Activated naive CD4-positive, alpha-beta T cell treated with anti-CD3 and anti-CD28 coated beads, Interleukin-2, amount 10 ng/mL, durations not matched to agents 7 days and 5 days (primary cell): ENCODE data around the gene B2M.

Experiments
- CTCF ChIA-PET: fragments of 350-600 bp; sonication (Branson Sonifier 250); formaldehyde crosslinking; loops from one replicate; lab custom pipeline; 2021; ENCODE audit warnings: antibody characterized with exemption; lab: Charles Lee
- DNase-seq: peaks from one replicate; pipeline ENCODE4 v3.0.0-alpha.2; 2020
- H3K27ac Mint-ChIP-seq: one replicate; pipeline ENCODE4 v1.8.0; 2021; ENCODE audit warnings: mild to moderate bottlenecking, moderate library complexity, mixed read lengths
- H3K27me3 Mint-ChIP-seq: one replicate; pipeline ENCODE4 v1.8.0; 2021; ENCODE audit warnings: mild to moderate bottlenecking, mixed read lengths
- H3K36me3 Mint-ChIP-seq: one replicate; pipeline ENCODE4 v1.8.0; 2021; ENCODE audit warnings: mixed read lengths
- H3K4me1 Mint-ChIP-seq: one replicate; pipeline ENCODE4 v1.8.0; 2021; ENCODE audit warnings: mixed read lengths
- H3K4me3 Mint-ChIP-seq: one replicate; pipeline ENCODE4 v1.8.0; 2021; ENCODE audit warnings: mild to moderate bottlenecking, moderate library complexity, mixed read lengths
- H3K9me3 Mint-ChIP-seq: one replicate; pipeline ENCODE4 v1.8.0; 2021; ENCODE audit warnings: mixed read lengths

B2M gene

DNA sequence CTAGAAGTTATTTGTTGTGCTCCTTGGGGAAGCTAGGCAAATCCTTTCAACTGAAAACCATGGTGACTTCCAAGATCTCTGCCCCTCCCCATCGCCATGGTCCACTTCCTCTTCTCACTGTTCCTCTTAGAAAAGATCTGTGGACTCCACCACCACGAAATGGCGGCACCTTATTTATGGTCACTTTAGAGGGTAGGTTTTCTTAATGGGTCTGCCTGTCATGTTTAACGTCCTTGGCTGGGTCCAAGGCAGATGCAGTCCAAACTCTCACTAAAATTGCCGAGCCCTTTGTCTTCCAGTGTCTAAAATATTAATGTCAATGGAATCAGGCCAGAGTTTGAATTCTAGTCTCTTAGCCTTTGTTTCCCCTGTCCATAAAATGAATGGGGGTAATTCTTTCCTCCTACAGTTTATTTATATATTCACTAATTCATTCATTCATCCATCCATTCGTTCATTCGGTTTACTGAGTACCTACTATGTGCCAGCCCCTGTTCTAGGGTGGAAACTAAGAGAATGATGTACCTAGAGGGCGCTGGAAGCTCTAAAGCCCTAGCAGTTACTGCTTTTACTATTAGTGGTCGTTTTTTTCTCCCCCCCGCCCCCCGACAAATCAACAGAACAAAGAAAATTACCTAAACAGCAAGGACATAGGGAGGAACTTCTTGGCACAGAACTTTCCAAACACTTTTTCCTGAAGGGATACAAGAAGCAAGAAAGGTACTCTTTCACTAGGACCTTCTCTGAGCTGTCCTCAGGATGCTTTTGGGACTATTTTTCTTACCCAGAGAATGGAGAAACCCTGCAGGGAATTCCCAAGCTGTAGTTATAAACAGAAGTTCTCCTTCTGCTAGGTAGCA is 851 bp upstream of the B2M start:
- Mint-ChIP-seq H3K4me1 (peaks cover 36% of the 10 kb centered on the region), H3K4me3 (peak overlapping the region; percentile 99), H3K27ac (peak overlapping the region; percentile 100), H3K9me3 (peaks cover 2% of the 10 kb centered on the region), H3K27me3 (peaks cover 18% of the 10 kb centered on the region), H3K36me3 (peaks cover 68% of the 10 kb centered on the region)
- peak; percentile 61 for DNase-seq
- CTCF ChIA-PET = interaction anchor here (0.6 to 13.2 kb wide), 14 partner anchors 9 to 406 kb away, joined by 3 to 282 read pairs (median 4); partner anchors contain the start of genes SPG11 and TRIM69

DNA sequence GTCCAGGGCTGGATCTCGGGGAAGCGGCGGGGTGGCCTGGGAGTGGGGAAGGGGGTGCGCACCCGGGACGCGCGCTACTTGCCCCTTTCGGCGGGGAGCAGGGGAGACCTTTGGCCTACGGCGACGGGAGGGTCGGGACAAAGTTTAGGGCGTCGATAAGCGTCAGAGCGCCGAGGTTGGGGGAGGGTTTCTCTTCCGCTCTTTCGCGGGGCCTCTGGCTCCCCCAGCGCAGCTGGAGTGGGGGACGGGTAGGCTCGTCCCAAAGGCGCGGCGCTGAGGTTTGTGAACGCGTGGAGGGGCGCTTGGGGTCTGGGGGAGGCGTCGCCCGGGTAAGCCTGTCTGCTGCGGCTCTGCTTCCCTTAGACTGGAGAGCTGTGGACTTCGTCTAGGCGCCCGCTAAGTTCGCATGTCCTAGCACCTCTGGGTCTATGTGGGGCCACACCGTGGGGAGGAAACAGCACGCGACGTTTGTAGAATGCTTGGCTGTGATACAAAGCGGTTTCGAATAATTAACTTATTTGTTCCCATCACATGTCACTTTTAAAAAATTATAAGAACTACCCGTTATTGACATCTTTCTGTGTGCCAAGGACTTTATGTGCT is 527 bp downstream of the B2M start:
- Mint-ChIP-seq H3K36me3 (peaks cover 76% of the 10 kb centered on the region), H3K27ac (peak overlapping the region; percentile 100), H3K4me1 (peaks cover 50% of the 10 kb centered on the region), H3K27me3 (peaks cover 18% of the 10 kb centered on the region), H3K9me3 (no peaks in the 10 kb centered on the region), H3K4me3 (peak overlapping the region; percentile 99)
- CTCF ChIA-PET = interaction anchor here (0.5 to 13.2 kb wide), 8 partner anchors 10 to 73 kb away, joined by 3 to 282 read pairs (median 6); partner anchors contain the start of genes SPG11 and TRIM69
- peak; percentile 76 for DNase-seq

DNA sequence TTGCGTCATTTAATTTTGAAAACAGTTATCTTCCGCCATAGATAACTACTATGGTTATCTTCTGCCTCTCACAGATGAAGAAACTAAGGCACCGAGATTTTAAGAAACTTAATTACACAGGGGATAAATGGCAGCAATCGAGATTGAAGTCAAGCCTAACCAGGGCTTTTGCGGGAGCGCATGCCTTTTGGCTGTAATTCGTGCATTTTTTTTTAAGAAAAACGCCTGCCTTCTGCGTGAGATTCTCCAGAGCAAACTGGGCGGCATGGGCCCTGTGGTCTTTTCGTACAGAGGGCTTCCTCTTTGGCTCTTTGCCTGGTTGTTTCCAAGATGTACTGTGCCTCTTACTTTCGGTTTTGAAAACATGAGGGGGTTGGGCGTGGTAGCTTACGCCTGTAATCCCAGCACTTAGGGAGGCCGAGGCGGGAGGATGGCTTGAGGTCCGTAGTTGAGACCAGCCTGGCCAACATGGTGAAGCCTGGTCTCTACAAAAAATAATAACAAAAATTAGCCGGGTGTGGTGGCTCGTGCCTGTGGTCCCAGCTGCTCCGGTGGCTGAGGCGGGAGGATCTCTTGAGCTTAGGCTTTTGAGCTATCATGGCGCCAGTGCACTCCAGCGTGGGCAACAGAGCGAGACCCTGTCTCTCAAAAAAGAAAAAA is 1.2 kb downstream of the B2M start:
- CTCF ChIA-PET = interaction anchor here (1.2 to 13.2 kb wide), 4 partner anchors 19 to 47 kb away, joined by 4 to 282 read pairs (median 96); partner anchors contain the start of genes SPG11 and TRIM69
- Mint-ChIP-seq H3K36me3 (peaks cover 77% of the 10 kb centered on the region), H3K4me3 (peak overlapping the region; percentile 99), H3K27me3 (peaks cover 18% of the 10 kb centered on the region), H3K4me1 (peaks cover 52% of the 10 kb centered on the region), H3K27ac (peak overlapping the region; percentile 100), H3K9me3 (no peaks in the 10 kb centered on the region)
- peak; percentile 84 for DNase-seq

DNA sequence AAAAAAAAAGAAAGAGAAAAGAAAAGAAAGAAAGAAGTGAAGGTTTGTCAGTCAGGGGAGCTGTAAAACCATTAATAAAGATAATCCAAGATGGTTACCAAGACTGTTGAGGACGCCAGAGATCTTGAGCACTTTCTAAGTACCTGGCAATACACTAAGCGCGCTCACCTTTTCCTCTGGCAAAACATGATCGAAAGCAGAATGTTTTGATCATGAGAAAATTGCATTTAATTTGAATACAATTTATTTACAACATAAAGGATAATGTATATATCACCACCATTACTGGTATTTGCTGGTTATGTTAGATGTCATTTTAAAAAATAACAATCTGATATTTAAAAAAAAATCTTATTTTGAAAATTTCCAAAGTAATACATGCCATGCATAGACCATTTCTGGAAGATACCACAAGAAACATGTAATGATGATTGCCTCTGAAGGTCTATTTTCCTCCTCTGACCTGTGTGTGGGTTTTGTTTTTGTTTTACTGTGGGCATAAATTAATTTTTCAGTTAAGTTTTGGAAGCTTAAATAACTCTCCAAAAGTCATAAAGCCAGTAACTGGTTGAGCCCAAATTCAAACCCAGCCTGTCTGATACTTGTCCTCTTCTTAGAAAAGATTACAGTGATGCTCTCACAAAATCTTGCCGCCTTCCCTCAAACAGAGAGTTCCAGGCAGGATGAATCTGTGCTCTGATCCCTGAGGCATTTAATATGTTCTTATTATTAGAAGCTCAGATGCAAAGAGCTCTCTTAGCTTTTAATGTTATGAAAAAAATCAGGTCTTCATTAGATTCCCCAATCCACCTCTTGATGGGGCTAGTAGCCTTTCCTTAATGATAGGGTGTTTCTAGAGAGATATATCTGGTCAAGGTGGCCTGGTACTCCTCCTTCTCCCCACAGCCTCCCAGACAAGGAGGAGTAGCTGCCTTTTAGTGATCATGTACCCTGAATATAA is 2.0 kb downstream of the B2M start:
- no peak for DNase-seq
- H3K36me3 Mint-ChIP-seq = peaks cover 82% of the 10 kb centered on the region
- peak overlapping the region; percentile 100 for H3K27ac Mint-ChIP-seq
- H3K4me1 Mint-ChIP-seq = peaks cover 58% of the 10 kb centered on the region
- peak overlapping the region; percentile 99 for H3K4me3 Mint-ChIP-seq
- H3K27me3 Mint-ChIP-seq = peaks cover 18% of the 10 kb centered on the region
- H3K9me3 Mint-ChIP-seq = no peaks in the 10 kb centered on the region
- CTCF ChIA-PET = interaction anchor here (1.2 to 13.2 kb wide), 3 partner anchors 18 to 48 kb away, joined by 4 to 282 read pairs (median 168); partner anchors contain the start of genes SPG11 and TRIM69

DNA sequence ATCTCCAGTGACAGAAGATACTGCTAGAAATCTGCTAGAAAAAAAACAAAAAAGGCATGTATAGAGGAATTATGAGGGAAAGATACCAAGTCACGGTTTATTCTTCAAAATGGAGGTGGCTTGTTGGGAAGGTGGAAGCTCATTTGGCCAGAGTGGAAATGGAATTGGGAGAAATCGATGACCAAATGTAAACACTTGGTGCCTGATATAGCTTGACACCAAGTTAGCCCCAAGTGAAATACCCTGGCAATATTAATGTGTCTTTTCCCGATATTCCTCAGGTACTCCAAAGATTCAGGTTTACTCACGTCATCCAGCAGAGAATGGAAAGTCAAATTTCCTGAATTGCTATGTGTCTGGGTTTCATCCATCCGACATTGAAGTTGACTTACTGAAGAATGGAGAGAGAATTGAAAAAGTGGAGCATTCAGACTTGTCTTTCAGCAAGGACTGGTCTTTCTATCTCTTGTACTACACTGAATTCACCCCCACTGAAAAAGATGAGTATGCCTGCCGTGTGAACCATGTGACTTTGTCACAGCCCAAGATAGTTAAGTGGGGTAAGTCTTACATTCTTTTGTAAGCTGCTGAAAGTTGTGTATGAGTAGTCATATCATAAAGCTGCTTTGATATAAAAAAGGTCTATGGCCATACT is 4.0 kb downstream of the B2M start:
- Mint-ChIP-seq H3K9me3 (no peaks in the 10 kb centered on the region), H3K27ac (peak overlapping the region; percentile 100), H3K27me3 (peaks cover 18% of the 10 kb centered on the region), H3K4me3 (peak overlapping the region; percentile 99), H3K4me1 (peaks cover 60% of the 10 kb centered on the region), H3K36me3 (peaks cover 83% of the 10 kb centered on the region)
- CTCF ChIA-PET = interaction anchor here (1.1 to 13.2 kb wide), 3 partner anchors 16 to 98 kb away, joined by 3 to 282 read pairs (median 168); partner anchors contain the start of genes SPG11 and TRIM69
- DNase-seq = no peak

DNA sequence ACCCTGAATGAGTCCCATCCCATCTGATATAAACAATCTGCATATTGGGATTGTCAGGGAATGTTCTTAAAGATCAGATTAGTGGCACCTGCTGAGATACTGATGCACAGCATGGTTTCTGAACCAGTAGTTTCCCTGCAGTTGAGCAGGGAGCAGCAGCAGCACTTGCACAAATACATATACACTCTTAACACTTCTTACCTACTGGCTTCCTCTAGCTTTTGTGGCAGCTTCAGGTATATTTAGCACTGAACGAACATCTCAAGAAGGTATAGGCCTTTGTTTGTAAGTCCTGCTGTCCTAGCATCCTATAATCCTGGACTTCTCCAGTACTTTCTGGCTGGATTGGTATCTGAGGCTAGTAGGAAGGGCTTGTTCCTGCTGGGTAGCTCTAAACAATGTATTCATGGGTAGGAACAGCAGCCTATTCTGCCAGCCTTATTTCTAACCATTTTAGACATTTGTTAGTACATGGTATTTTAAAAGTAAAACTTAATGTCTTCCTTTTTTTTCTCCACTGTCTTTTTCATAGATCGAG is 4.5 kb downstream of the B2M start:
- no peak for DNase-seq
- CTCF ChIA-PET = interaction anchor here (1.1 to 13.2 kb wide), 3 partner anchors 16 to 98 kb away, joined by 3 to 282 read pairs (median 168); partner anchors contain the start of genes SPG11 and TRIM69
- Mint-ChIP-seq H3K4me3 (peak overlapping the region; percentile 99), H3K9me3 (no peaks in the 10 kb centered on the region), H3K27me3 (peaks cover 18% of the 10 kb centered on the region), H3K36me3 (peaks cover 83% of the 10 kb centered on the region), H3K27ac (peak overlapping the region; percentile 100), H3K4me1 (peaks cover 63% of the 10 kb centered on the region)

DNA sequence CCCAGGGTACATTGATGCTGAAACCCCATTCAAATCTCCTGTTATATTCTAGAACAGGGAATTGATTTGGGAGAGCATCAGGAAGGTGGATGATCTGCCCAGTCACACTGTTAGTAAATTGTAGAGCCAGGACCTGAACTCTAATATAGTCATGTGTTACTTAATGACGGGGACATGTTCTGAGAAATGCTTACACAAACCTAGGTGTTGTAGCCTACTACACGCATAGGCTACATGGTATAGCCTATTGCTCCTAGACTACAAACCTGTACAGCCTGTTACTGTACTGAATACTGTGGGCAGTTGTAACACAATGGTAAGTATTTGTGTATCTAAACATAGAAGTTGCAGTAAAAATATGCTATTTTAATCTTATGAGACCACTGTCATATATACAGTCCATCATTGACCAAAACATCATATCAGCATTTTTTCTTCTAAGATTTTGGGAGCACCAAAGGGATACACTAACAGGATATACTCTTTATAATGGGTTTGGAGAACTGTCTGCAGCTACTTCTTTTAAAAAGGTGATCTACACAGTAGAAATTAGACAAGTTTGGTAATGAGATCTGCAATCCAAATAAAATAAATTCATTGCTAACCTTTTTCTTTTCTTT is 5.8 kb downstream of the B2M start:
- CTCF ChIA-PET = interaction anchor here (0.6 to 13.2 kb wide), 4 partner anchors 14 to 138 kb away, joined by 3 to 282 read pairs (median 86); partner anchors contain the start of genes SPG11 and TRIM69
- peak overlapping the region; percentile 100 for H3K27ac Mint-ChIP-seq
- H3K4me3 Mint-ChIP-seq = peak overlapping the region; percentile 99
- peaks cover 72% of the 10 kb centered on the region for H3K36me3 Mint-ChIP-seq
- H3K27me3 Mint-ChIP-seq = peaks cover 6% of the 10 kb centered on the region
- DNase-seq = no peak
- H3K4me1 Mint-ChIP-seq = peaks cover 75% of the 10 kb centered on the region
- H3K9me3 Mint-ChIP-seq = no peaks in the 10 kb centered on the region

DNA sequence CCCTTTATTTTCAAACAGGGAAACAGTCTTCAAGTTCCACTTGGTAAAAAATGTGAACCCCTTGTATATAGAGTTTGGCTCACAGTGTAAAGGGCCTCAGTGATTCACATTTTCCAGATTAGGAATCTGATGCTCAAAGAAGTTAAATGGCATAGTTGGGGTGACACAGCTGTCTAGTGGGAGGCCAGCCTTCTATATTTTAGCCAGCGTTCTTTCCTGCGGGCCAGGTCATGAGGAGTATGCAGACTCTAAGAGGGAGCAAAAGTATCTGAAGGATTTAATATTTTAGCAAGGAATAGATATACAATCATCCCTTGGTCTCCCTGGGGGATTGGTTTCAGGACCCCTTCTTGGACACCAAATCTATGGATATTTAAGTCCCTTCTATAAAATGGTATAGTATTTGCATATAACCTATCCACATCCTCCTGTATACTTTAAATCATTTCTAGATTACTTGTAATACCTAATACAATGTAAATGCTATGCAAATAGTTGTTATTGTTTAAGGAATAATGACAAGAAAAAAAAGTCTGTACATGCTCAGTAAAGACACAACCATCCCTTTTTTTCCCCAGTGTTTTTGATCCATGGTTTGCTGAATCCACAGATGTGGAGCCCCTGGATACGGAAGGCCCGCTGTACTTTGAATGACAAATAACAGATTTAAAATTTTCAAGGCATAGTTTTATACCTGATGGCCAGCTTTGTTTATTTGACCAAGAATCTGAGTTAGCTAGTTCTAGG is 7.0 kb downstream of the B2M start:
- Mint-ChIP-seq H3K27me3 (no peaks in the 10 kb centered on the region), H3K36me3 (peaks cover 61% of the 10 kb centered on the region), H3K4me3 (peak overlapping the region; percentile 99), H3K9me3 (no peaks in the 10 kb centered on the region), H3K4me1 (peaks cover 82% of the 10 kb centered on the region), H3K27ac (peak overlapping the region; percentile 97)
- no peak for DNase-seq
- CTCF ChIA-PET = interaction anchor here (5.1 to 13.2 kb wide), 2 partner anchors 13 to 54 kb away, joined by 47 to 282 read pairs; partner anchors contain the start of genes SPG11 and TRIM69

DNA sequence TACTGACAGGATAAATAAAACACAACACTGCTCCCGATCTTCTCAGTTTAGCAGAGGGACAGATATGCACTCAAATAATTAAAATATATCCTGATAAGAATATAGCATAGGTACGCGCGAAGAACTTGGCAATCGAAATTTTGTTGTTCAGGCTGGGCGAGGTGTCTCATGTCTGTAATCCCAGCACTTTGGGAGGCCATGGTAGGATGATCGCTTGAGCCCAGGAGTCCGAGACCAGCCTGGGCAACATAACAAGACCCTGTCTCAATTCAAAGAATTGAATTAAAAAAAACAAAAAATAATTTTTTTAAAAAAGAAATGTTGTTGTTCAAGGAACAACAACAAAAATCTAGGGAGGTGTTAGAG is 7.6 kb downstream of the B2M start:
- Mint-ChIP-seq H3K9me3 (no peaks in the 10 kb centered on the region), H3K36me3 (peaks cover 57% of the 10 kb centered on the region), H3K4me1 (peaks cover 87% of the 10 kb centered on the region), H3K27ac (peak overlapping the region; percentile 97), H3K4me3 (peak overlapping the region; percentile 40), H3K27me3 (no peaks in the 10 kb centered on the region)
- DNase-seq = no peak
- CTCF ChIA-PET = interaction anchor here (5.1 to 13.2 kb wide), 2 partner anchors 13 to 54 kb away, joined by 47 to 282 read pairs; partner anchors contain the start of genes SPG11 and TRIM69

DNA sequence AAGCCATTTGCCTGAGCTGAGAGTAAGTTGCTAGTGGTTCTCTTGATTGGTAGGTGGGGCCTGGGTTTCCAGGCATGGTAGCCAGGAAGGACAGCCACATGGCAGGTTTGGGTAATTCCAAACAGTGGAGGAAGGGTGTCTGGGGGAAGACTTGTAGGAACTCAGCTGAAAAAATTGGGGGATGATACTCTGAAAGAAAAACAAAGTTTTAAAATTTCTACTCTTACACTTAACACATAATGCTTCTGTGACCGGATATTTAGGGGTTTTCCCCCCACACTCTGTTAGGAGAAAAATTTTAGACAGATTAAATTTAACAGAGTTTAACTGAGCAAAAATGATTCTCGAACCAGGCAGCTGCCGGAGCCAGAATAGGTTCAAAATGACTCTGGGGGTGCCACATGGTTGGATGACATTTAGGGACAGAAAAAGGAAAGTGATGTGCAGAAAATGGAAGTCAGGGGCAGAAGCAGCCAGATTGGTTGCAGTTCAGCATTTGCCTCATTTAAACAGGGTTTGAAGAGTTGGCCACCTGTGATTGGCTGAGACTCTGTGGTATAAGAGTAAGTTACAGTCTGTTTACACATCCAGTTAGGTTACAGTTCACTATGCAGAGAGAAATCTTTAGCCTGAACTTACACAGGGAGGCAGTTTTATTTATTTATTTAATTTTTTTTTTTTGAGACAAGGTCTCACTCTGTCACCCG is 8.1 kb downstream of the B2M start:
- Mint-ChIP-seq H3K36me3 (peaks cover 52% of the 10 kb centered on the region), H3K9me3 (no peaks in the 10 kb centered on the region), H3K4me1 (peaks cover 93% of the 10 kb centered on the region), H3K4me3 (peak overlapping the region; percentile 40), H3K27me3 (no peaks in the 10 kb centered on the region), H3K27ac (peak overlapping the region; percentile 97)
- CTCF ChIA-PET = interaction anchor here (1.5 to 13.2 kb wide), 3 partner anchors 12 to 75 kb away, joined by 3 to 282 read pairs (median 47); partner anchors contain the start of genes SPG11 and TRIM69
- DNase-seq = peak; percentile 65
